Measurements from ENCODE around the gene HEATR1.
A peak's percentile ranks its signal among the peaks of the same experiment; 100 is the strongest.
"Not testable (repeated sequence)": the region's sequence is repeated elsewhere in the genome, so short reads cannot be mapped to it uniquely, and the experiment has no call there.

Gene HEATR1, protein sequence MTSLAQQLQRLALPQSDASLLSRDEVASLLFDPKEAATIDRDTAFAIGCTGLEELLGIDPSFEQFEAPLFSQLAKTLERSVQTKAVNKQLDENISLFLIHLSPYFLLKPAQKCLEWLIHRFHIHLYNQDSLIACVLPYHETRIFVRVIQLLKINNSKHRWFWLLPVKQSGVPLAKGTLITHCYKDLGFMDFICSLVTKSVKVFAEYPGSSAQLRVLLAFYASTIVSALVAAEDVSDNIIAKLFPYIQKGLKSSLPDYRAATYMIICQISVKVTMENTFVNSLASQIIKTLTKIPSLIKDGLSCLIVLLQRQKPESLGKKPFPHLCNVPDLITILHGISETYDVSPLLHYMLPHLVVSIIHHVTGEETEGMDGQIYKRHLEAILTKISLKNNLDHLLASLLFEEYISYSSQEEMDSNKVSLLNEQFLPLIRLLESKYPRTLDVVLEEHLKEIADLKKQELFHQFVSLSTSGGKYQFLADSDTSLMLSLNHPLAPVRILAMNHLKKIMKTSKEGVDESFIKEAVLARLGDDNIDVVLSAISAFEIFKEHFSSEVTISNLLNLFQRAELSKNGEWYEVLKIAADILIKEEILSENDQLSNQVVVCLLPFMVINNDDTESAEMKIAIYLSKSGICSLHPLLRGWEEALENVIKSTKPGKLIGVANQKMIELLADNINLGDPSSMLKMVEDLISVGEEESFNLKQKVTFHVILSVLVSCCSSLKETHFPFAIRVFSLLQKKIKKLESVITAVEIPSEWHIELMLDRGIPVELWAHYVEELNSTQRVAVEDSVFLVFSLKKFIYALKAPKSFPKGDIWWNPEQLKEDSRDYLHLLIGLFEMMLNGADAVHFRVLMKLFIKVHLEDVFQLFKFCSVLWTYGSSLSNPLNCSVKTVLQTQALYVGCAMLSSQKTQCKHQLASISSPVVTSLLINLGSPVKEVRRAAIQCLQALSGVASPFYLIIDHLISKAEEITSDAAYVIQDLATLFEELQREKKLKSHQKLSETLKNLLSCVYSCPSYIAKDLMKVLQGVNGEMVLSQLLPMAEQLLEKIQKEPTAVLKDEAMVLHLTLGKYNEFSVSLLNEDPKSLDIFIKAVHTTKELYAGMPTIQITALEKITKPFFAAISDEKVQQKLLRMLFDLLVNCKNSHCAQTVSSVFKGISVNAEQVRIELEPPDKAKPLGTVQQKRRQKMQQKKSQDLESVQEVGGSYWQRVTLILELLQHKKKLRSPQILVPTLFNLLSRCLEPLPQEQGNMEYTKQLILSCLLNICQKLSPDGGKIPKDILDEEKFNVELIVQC (N-terminal part only)

GRCh38 chr1:236603991-236604904 is at the start of gene HEATR1:
TSS of gene HEATR1 (minus strand) at chr1:236604516. CDS start at chr1:236604095, 421 bp downstream.
- DNase-seq (ENCODE audit: low read depth): peak; percentile 95

GRCh38 chr1:236645016-236645680 is 40.8 kb upstream of the HEATR1 start:
- DNase-seq (ENCODE audit: low read depth): no peak

- no peak for DNase-seq (ENCODE audit: low read depth)
Measured at GRCh38 chr1:236642763-236643162, 38.4 kb upstream of the HEATR1 start.

DNA sequence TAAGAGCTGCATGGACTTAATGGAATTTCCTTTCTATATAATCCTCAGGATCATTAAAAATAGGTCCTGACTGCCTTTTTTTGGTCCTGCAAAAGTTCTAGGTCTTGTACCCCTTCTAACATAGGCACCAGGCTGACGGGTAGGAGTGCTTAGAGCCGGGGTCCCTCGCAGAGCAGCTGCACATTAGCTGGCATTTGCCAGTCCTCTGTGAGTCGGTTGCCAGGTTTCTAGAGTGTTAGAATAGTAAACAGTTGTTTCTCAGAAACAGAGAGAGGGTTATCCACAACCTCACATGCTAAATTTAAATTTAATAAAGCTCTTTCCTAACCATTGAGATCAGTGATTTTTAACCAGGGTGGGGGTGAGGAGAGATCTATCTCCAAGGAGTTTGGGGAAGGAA is 35.4 kb upstream of the HEATR1 start:
- DNase-seq (ENCODE audit: low read depth): no peak

DNA sequence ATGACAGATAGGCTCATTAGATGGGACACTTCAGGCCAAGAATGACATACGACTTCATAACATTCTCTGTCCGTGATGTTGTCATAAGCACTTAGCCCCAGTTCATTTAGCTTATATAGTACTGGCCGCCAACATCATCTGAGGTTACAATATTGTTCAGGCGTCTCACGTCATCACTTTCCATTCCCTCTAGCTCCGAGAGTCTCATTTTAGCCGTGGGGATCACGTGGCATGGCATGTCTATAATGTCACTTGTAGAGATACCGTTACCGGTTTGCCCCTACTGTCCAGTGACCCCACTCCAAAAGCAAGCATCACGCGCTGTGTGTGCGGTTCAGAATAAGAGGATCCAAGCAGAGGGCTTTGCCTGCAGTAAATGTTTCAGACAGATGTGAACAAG is 34.6 kb upstream of the HEATR1 start:
- DNase-seq (ENCODE audit: low read depth): no peak

DNA sequence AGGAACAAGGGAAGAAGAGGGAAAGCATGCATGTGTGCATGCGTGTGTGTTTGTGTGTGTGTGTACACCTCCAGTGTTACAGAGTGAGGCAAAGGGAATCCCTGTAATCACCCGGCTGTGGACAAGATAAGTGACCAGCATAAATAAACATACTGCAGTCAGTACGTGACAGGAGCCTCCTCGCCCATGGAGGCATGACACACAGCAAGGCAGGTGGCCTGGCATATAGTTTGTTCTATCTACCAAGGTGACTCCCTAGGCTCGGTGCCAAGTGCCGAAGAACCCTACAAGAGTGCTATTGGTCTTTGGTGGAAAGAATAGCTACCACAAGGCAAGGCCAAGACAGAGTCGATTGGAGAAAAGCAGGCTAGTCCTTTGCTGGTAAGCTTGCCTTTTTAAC is 31.7 kb upstream of the HEATR1 start:
- DNase-seq (ENCODE audit: low read depth): no peak

DNA sequence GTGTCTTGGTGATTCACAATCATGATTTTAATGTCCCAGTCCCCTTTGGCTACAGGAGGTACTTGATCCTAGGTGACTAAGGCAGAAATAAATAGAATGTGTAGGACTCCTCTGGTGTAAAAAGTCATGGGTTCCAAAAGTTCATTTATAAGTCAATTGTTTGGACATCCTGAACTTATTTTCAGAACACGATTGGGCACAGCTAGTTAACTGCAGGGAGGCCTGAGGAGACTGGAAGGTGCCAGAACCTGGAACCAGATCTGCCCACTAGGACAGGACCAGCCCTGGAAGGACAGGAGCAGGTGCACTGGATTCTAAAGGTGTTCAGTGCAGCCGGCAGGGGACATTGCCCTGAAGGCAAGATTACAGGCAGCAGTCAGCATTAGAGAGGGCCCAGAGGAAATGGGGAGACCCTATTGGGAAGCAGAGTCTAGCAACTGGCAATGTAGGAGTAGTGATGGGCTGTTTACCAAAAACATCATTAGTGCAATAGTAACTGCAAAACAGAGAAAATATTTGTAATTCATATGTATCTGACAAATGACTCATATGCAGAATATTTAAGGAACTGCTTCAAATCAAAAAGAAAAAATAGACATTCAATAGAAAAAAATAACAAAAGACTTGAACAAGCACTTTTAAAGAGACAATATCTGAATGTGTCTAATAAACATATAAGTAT is 23.6 kb upstream of the HEATR1 start:
- no peak for DNase-seq (ENCODE audit: low read depth)

- no peak for DNase-seq (ENCODE audit: low read depth)
Measured at GRCh38 chr1:236623371-236624166, 19.3 kb upstream of the HEATR1 start.

- DNase-seq (ENCODE audit: low read depth): no peak
Measured at GRCh38 chr1:236622407-236622806, 18.1 kb upstream of the HEATR1 start.

GRCh38 chr1:236619398-236619797 is 15.1 kb upstream of the HEATR1 start:
- no peak for DNase-seq (ENCODE audit: low read depth)

GRCh38 chr1:236618507-236618906 is 14.2 kb upstream of the HEATR1 start:
- DNase-seq (ENCODE audit: low read depth): no peak

GRCh38 chr1:236615399-236616148 is 11.3 kb upstream of the HEATR1 start:
- DNase-seq (ENCODE audit: low read depth): no peak

DNA sequence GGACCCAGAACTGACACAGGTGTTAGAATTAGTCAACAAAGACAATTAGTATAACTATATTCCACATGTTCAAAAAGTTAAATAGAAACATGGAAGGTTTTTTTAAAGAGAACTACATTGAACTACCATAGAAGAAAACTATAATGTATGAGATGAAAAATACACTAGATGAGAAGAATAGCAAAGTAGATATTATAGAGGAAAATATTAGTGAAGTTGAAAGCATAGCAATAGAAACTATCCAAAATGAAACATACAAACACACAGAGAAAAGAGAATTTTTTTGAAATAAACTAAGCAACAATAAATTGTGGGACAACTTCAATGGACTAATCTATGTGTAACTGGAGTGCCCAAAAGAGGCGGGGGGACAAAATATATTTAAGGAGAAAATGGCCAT is 8.0 kb upstream of the HEATR1 start:
- DNase-seq (ENCODE audit: low read depth): no peak

DNA sequence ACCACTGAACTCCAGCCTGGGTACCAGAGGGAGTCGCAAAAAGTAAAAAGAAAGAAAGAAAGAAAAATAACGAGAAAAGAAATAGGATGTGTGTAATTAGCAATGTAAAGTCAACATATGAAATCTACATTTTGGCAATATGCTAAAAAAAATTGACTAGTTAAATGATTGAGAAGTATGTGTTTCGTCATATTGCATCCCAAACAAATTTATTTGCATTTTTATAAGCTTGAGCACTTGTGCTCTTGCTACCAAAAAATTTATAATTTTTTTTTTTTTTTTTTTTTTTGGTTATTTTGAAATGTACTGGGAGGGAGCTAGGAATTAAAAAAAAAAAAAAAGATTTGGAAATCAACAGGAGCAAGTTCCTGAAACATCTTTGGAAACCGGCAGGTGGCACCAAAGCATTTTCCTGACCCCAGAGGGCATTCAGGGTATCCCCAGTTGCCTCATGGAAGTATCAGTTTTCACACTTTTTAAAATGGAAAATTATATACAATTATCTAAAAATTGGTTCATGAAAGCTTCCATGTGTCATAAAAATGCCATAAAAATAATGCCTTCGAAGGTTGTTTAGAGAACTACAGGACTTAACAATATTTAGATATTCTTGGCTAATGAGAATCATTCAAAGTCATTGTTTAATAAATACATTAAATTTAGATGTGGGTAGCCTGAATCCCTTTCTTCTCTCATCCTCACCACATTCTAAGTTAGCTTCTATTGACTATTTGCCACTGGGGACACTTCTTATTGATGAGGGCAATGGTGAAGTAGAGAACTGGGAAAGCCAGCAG is 4.8 kb upstream of the HEATR1 start:
- DNase-seq (ENCODE audit: low read depth): peak; percentile 40

DNA sequence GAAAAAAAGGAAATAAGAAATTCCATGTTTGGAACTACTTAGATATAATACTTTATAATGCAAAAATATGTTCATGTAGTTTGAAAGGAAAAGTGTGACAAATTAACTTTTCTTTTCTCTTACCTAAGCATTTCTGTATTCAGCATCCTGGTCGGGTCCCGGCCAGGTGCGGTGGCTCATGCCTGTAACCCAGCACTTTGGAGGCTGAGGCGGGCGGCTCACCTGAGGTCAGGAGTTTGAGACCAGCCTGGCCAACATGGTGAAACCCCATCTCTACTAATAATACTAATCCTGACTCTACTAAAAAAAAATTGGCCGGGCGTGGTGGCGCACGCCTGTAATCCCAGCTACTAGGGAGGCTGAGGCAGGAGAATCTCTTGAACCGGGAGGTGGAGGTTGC is 3.3 kb upstream of the HEATR1 start:
- DNase-seq (ENCODE audit: low read depth): not testable (repeated sequence)

DNA sequence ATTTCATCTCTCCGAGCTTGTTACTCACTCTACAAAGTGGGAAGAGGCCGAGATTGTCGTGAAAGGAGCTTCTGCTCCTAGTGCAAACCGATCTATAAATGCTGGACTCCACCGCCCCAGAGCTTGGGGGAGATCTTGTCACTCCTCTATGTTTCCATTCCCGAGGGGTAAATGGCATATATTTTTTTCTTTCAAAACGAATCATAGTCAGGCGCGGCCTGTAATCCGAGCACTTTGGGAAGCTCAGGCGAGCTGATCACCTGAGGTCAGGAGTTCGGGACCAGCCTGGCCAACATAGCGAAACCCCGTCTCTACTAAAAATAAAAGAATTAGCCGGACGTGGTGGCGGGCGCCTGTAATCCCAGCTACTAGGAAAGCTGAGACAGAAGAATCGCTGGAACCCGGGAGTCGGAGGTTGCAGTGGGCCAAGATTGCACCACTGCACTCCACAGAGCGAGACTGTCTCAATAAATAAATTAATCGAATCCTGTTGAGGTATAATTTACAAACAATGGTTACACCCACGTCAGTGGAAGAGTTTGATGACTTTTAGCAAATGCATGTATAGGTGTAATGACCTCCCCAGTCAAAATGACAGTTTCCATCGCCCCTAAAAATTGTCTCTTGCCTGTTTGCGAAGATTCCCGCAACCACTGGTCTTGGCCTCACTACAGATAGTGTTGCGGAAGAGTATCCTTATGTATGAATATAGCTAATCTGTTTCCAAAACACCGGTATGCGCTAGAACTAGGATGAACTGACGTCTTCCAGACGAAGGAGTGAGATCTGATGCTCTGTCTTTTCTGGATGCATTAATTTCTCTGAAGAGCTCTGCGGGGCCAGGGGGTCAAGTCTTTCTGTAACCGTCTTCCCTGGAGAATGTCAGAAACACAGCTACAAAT is 840 bp upstream of the HEATR1 start:
- no peak for DNase-seq (ENCODE audit: low read depth)

DNA sequence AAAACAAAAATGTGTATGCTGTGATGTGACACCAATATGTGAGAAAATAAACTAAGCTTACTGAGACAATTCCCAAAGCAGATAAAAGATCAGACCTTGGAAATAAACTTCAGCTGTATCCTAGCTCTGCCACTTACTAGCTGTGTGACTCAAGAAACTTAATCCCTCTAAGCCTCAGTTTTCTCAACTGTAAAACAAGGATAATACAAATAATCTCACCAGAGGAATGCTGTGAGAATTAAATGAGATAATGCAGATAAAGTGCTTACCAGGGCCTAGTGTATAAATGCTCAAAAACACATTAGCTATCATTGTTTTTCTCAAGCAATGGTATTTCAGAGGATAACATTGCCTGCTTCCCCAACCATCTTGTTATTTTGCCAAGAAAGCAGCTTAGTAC is 2.1 kb downstream of the HEATR1 start:
- no peak for DNase-seq (ENCODE audit: low read depth)

Data from fibroblast of gingiva (primary cell).